ENCODE results near the gene IGSF21. TPM values are rescaled to one million over a fixed set of nuclear protein-coding genes. Genes with fewer than 3 reads are reported as not detected.

The IGSF21 gene
- polyA plus RNA-seq, 1 of the 3 experiments (the other 2 are of a cell fraction): not detected

DNA sequence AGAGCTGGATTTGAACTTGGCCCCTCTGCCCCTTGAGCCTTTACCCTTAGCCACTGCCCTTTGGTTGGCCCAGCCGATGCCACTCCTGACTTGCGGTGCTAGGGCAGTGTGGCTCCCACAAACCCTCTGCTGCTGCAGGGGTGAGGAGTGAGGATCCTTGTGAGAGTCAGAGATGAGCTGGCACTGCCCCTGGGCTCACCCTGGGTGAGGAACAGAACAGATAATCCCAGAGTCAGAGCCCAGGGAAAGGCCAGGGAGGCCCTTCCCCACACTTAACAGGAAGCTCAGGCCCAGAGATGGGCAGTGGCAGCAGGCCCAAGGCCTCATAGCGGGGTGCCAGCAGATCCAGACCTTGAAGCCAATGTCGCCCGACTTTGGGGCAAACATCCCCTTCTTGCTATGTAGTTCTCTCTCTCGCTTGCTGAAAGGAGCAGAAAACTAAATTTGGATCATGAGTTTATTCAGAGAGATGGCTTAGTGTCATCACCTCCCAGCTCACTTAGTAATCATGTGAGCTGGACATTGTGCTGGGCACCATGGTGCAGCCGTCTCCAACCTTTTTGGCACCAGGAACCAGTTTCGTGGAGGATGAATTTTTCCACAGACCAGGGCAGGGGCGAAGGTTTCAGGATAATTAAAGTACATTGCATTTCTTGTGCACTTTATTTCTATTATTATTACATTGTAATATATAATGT, 81.4 kb downstream of the IGSF21 start:
- H3K9me3 ChIP-seq: no peaks in the 10 kb centered on the region
- no peaks in the 10 kb centered on the region for H3K36me3 ChIP-seq (replicated peaks in 1 of 2; ENCODE audit: control insufficient read depth in 1 of 2, insufficient read depth in 2 of 2, low read length in 1 of 2)
- no peak overlapping the region for H3K27ac ChIP-seq (ENCODE audit: low read depth in 2 of 2, low read length in 1 of 2)
- H3K4me3 ChIP-seq (ENCODE audit: low read depth in 2 of 2, low read length in 1 of 2): no peak overlapping the region
- ChIA-PET POLR2A (no interaction called here), CTCF (interaction anchor here (1.0 to 2.7 kb wide), 5 partner anchors 11 to 104 kb away, joined by 3 to 9 read pairs (median 5); no protein-coding TSS in a partner anchor)
- H4K20me1 ChIP-seq (ENCODE audit: insufficient read depth): no peaks in the 10 kb centered on the region
- H3F3A ChIP-seq (replicated peaks; ENCODE audit: insufficient read depth): no peaks in the 10 kb centered on the region
- no peaks in the 10 kb centered on the region for H3K9me2 ChIP-seq
- H3K4me2 ChIP-seq: no peak overlapping the region
- no peak overlapping the region for H2AFZ ChIP-seq (ENCODE audit: low read depth)
- no peak overlapping the region for H3K9ac ChIP-seq
- H3K27me3 ChIP-seq (ENCODE audit: insufficient read depth): no peaks in the 10 kb centered on the region
- no peaks in the 10 kb centered on the region for H3K79me2 ChIP-seq (ENCODE audit: insufficient read depth)
- no peak for TF ChIP-seq FOXM1 (IDR thresholded peaks at IDR 0.05; ENCODE audit: low read depth)
- no peak for TF ChIP-seq YY1 (IDR thresholded peaks at IDR 0.05; ENCODE audit: low read depth)
- TF ChIP-seq RFX5 (IDR thresholded peaks at IDR 0.05; ENCODE audit: low read length): no peak
- no peak for TF ChIP-seq SIN3A (IDR thresholded peaks at IDR 0.05; ENCODE audit: borderline replicate concordance, low read depth, low read length)
- TF ChIP-seq MXI1 (IDR thresholded peaks at IDR 0.05; ENCODE audit: low read depth, low read length): no peak
- TF ChIP-seq, protein P1, sequence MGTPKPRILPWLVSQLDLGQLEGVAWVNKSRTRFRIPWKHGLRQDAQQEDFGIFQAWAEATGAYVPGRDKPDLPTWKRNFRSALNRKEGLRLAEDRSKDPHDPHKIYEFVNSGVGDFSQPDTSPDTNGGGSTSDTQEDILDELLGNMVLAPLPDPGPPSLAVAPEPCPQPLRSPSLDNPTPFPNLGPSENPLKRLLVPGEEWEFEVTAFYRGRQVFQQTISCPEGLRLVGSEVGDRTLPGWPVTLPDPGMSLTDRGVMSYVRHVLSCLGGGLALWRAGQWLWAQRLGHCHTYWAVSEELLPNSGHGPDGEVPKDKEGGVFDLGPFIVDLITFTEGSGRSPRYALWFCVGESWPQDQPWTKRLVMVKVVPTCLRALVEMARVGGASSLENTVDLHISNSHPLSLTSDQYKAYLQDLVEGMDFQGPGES (IDR thresholded peaks at IDR 0.05; ENCODE audit: low read depth, low read length): no peak
- TF ChIP-seq FOSL2 (IDR thresholded peaks at IDR 0.05; ENCODE audit: borderline replicate concordance, low read depth): no peak
- TF ChIP-seq, protein P2, sequence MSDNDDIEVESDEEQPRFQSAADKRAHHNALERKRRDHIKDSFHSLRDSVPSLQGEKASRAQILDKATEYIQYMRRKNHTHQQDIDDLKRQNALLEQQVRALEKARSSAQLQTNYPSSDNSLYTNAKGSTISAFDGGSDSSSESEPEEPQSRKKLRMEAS (IDR thresholded peaks at IDR 0.05; ENCODE audit: low read depth): no peak
- TF ChIP-seq TAF1 (IDR thresholded peaks at IDR 0.05; ENCODE audit: borderline replicate concordance, low read depth, low read length): no peak
- TF ChIP-seq GATA2 (CRISPR knock-in tag; IDR thresholded peaks at IDR 0.05): no peak
- TF ChIP-seq GABPA (IDR thresholded peaks at IDR 0.05; ENCODE audit: low read depth): no peak
- TF ChIP-seq FOXJ3 (CRISPR knock-in tag; IDR thresholded peaks at IDR 0.05): no peak
- TF ChIP-seq CHD2 (IDR thresholded peaks at IDR 0.05; ENCODE audit: low read length, partially characterized antibody): no peak
- no peak for TF ChIP-seq RXRA (IDR thresholded peaks at IDR 0.05; ENCODE audit: borderline replicate concordance, low read depth)
- TF ChIP-seq, protein P3, sequence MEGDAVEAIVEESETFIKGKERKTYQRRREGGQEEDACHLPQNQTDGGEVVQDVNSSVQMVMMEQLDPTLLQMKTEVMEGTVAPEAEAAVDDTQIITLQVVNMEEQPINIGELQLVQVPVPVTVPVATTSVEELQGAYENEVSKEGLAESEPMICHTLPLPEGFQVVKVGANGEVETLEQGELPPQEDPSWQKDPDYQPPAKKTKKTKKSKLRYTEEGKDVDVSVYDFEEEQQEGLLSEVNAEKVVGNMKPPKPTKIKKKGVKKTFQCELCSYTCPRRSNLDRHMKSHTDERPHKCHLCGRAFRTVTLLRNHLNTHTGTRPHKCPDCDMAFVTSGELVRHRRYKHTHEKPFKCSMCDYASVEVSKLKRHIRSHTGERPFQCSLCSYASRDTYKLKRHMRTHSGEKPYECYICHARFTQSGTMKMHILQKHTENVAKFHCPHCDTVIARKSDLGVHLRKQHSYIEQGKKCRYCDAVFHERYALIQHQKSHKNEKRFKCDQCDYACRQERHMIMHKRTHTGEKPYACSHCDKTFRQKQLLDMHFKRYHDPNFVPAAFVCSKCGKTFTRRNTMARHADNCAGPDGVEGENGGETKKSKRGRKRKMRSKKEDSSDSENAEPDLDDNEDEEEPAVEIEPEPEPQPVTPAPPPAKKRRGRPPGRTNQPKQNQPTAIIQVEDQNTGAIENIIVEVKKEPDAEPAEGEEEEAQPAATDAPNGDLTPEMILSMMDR (IDR thresholded peaks at IDR 0.05): no peak
- TF ChIP-seq, protein P4, sequence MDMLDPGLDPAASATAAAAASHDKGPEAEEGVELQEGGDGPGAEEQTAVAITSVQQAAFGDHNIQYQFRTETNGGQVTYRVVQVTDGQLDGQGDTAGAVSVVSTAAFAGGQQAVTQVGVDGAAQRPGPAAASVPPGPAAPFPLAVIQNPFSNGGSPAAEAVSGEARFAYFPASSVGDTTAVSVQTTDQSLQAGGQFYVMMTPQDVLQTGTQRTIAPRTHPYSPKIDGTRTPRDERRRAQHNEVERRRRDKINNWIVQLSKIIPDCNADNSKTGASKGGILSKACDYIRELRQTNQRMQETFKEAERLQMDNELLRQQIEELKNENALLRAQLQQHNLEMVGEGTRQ (IDR thresholded peaks at IDR 0.05; ENCODE audit: borderline replicate concordance, low read depth, low read length): no peak
- TF ChIP-seq, protein P5, sequence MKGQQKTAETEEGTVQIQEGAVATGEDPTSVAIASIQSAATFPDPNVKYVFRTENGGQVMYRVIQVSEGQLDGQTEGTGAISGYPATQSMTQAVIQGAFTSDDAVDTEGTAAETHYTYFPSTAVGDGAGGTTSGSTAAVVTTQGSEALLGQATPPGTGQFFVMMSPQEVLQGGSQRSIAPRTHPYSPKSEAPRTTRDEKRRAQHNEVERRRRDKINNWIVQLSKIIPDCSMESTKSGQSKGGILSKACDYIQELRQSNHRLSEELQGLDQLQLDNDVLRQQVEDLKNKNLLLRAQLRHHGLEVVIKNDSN (IDR thresholded peaks at IDR 0.05; ENCODE audit: borderline replicate concordance, low read depth): no peak
- TF ChIP-seq EP300 (IDR thresholded peaks at IDR 0.05; ENCODE audit: borderline replicate concordance in 1 of 2, low read depth in 1 of 2, low read length in 1 of 2): no peak
- no peak for TF ChIP-seq RAD21 (IDR thresholded peaks at IDR 0.05; ENCODE audit: low read length)
- 36% methylated on average over 7 of the region's 9 CpGs for WGBS (ENCODE audit: low lambda C conversion rate)
- H3K4me1 ChIP-seq (ENCODE audit: control insufficient read depth in 1 of 2, insufficient read depth in 2 of 2, low read depth in 1 of 2, low read length in 1 of 2): peaks cover 0 to 36% of the 10 kb centered on the region in 2 experiments; a peak in 1 of 4 replicates
- DNase-seq: no peak
